ENCODE data around the gene BPTF. TPM values are rescaled to one million over a fixed set of nuclear protein-coding genes. Genes with fewer than 3 reads are reported as not detected.
"Not testable (repeated sequence)": the region's sequence is repeated elsewhere in the genome, so short reads cannot be mapped to it uniquely, and the experiment has no call there.

Gene BPTF
- total RNA-seq, 1 donor from 2014 or later = 128 TPM

DNA sequence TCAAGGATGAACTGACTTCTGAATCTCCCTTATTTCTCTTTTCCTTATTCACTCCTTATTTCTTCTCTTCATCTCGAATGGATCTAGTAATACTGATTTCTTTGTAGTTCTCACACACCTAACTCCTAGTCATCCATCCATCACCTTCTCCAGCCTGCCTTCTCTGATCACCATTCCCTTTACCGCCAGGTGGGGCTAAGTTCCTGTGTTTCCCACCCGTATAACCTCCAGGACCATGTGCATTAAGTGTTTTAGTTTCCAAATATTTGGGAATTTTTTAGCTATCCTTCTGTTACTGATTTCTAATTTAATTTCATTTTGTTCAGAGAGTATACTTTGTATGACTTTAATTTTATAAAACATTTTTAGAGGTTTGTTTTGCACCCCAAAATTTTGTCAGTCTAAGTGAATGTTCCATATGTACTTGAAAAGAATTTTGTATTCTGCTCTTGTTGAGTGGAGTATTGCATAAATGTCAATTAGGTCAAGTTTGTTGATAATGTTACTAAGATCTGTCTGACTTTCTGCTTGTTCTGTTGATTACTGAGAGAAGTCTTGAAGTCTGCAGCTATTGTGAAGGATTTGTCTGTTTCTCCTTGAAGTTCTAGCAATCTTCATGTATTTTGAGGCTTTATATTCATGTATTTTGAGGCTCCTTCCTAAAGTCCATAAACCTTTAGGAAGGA, 8.8 kb downstream of the BPTF start:
- FAIRE-seq (no peak), DNase-seq (ENCODE audit: low spot score in 2 of 2) (no peak)

GRCh38 chr17:67834634-67835033, 9.3 kb downstream of the BPTF start:
- FAIRE-seq = no peak
- no peak for DNase-seq (ENCODE audit: low spot score in 2 of 2)

DNA sequence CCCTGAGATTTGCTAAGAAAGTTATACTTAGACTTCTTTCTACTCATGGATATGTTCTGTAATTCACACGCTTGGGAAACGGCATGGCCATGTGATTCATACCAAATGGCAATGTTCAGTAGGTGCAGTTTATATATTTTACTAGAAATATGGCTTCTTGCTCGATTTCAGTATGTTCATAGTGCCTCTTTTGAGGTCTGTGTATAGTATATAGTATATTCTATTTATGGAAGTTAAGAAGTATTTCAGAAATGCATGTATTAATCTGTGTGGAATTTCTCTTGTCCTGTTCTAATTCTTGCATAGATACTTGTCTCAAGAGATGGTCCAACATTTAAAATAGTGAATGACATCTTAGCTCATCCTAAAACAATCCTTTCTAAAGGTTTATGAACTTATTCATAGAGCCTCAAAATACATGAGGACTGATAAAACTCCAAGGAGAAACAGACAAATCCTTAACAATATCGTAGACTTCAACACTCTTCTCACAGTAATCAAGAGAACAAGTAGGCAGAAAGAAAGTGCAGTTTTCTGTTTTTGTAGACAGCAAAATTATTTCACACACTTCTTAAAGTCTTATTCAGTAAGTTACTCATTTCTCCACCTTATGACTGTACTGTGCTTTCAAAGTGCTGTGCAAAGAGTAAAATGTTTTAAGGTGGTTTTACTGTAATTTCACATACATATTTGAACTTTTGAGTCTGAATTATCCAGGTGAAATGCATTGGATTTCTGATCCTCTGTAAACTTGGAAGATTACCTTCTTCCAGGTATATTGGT, 11.1 kb downstream of the BPTF start:
- DNase-seq (ENCODE audit: low spot score in 2 of 2) (no peak), FAIRE-seq (no peak)

GRCh38 chr17:67837965-67838364, 12.7 kb downstream of the BPTF start:
- DNase-seq (ENCODE audit: low spot score in 2 of 2) (no peak), FAIRE-seq (no peak)

GRCh38 chr17:67838538-67838937, 13.2 kb downstream of the BPTF start:
- FAIRE-seq (no peak), DNase-seq (ENCODE audit: low spot score in 2 of 2) (no peak)

DNA sequence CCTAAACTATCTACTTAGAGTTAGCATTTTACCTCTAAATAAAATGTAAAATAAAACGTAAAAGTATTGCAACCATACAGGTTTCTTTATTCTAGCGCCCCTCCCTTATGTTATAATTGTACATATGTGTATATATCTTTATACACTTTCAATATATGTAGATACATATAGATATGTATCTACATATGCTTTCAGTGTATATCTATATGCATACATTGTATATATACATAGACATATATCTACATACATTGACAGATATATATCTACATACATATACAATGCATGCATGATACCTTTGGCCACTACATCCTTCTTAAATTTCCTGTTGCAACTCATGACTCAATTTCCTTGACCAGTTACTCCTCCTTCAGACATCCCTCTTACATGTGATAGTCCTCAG, 16.7 kb downstream of the BPTF start:
- FAIRE-seq = no peak
- DNase-seq (ENCODE audit: low spot score in 2 of 2) = no peak

GRCh38 chr17:67842648-67843047, 17.3 kb downstream of the BPTF start:
- DNase-seq (ENCODE audit: low spot score in 2 of 2) (no peak), FAIRE-seq (no peak)

- DNase-seq (ENCODE audit: low spot score in 2 of 2) = no peak
- FAIRE-seq = no peak
These were observed 20.1 kb downstream of the BPTF start for GRCh38 chr17:67845374-67845773.

- DNase-seq (ENCODE audit: low spot score in 2 of 2); FAIRE-seq: not testable (repeated sequence)
These were observed 22.9 kb downstream of the BPTF start for GRCh38 chr17:67848189-67848588.

GRCh38 chr17:67848846-67849245, 23.5 kb downstream of the BPTF start:
- not testable (repeated sequence) for DNase-seq (ENCODE audit: low spot score in 2 of 2); FAIRE-seq

- DNase-seq (ENCODE audit: low spot score in 2 of 2) (no peak), FAIRE-seq (no peak)
These were observed 25.8 kb downstream of the BPTF start for GRCh38 chr17:67850991-67851631.

- FAIRE-seq (no peak), DNase-seq (ENCODE audit: low spot score in 2 of 2) (no peak)
These were observed 28.4 kb downstream of the BPTF start for GRCh38 chr17:67853703-67854102.

GRCh38 chr17:67854378-67854777, 29.1 kb downstream of the BPTF start:
- no peak for DNase-seq (ENCODE audit: low spot score in 2 of 2)
- no peak for FAIRE-seq

GRCh38 chr17:67855504-67856324, 30.4 kb downstream of the BPTF start:
- DNase-seq (ENCODE audit: low spot score in 2 of 2) (no peak), FAIRE-seq (no peak)

- FAIRE-seq = not testable (repeated sequence)
These were observed 31.1 kb downstream of the BPTF start for GRCh38 chr17:67856402-67856801.

GRCh38 chr17:67862614-67863217, 37.4 kb downstream of the BPTF start:
- no peak for DNase-seq (ENCODE audit: low spot score in 2 of 2)
- FAIRE-seq = no peak

More at GRCh38 chr17:67856402-67856801, 31.1 kb downstream of the BPTF start:
- not testable (repeated sequence) for DNase-seq (ENCODE audit: low spot score in 2 of 2)

DNA sequence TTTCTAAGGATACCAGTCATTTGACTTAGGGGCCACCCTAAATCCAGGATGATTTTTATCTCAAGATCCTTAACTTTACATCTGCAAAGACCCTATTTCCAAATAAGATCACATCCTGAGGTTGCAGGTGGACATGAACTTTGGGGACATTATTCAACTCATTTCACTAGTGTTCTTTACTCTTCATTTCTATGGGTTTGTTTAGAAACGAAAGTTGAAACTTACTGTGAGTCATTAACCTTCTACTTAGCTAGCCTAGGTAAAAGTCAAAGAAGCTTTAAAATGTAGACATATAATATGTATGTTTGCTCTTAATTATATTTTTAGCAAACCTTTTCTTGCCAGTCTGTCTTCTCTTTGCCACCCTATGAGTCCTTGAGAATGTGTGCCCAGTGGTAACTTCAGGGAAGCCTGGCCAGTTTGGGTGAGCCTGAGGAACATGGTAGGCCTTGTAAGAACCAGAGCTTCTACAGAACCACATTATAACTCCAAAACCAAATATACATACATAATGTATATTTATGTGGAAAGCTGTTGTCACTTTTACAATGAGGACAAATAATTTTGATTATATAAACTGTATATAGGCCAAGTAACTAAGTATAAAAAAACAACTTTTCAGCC, 38.4 kb downstream of the BPTF start:
- DNase-seq (ENCODE audit: low spot score in 2 of 2) (no peak), FAIRE-seq (no peak)

GRCh38 chr17:67865438-67865837, 40.1 kb downstream of the BPTF start:
- DNase-seq (ENCODE audit: low spot score in 2 of 2) (no peak), FAIRE-seq (no peak)

- FAIRE-seq (no peak), DNase-seq (ENCODE audit: low spot score in 2 of 2) (no peak)
These were observed 42.3 kb downstream of the BPTF start for GRCh38 chr17:67867591-67867990.

- DNase-seq (ENCODE audit: low spot score in 2 of 2) (no peak), FAIRE-seq (no peak)
These were observed 42.9 kb downstream of the BPTF start for GRCh38 chr17:67868176-67868575.
